Neural progenitor cell (in vitro differentiated cells): ENCODE measurements around the gene NR3C2.

Experiments used
- EZH2 ChIP-seq: fragments of 200-600 bp; sonication (generic); IDR thresholded peaks from 2 replicates; pipeline ENCODE4 v1.6.1; 2017; ENCODE audit warnings: antibody characterized with exemption, mild to moderate bottlenecking, moderate library complexity
- TF ChIP-seq, protein P1 (sequence below): fragments of 200-600 bp; sonication (generic); IDR thresholded peaks from 2 replicates; pipeline ENCODE4 v1.5.1; 2017; ENCODE audit warnings: antibody characterized with exemption, mild to moderate bottlenecking

DNA sequence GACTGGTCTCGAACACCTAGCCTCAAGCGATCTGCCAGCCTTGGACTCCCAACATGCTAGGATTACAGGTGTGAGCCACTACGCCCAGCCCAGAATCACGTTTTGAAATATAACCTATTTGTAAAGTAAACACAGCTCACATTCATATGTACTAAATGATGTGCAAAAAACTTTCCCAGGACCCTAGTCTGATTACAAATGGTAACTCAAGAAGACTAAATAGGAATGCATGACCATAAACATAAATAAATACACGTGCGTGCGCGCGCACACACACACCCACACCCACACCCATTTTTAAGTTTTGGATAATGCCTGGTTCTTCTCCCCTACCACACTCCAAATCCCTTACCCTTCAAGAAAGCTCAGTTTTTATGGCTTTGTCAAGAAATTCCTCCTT, 163.9 kb downstream of the NR3C2 start:
- TF ChIP-seq, protein P1, sequence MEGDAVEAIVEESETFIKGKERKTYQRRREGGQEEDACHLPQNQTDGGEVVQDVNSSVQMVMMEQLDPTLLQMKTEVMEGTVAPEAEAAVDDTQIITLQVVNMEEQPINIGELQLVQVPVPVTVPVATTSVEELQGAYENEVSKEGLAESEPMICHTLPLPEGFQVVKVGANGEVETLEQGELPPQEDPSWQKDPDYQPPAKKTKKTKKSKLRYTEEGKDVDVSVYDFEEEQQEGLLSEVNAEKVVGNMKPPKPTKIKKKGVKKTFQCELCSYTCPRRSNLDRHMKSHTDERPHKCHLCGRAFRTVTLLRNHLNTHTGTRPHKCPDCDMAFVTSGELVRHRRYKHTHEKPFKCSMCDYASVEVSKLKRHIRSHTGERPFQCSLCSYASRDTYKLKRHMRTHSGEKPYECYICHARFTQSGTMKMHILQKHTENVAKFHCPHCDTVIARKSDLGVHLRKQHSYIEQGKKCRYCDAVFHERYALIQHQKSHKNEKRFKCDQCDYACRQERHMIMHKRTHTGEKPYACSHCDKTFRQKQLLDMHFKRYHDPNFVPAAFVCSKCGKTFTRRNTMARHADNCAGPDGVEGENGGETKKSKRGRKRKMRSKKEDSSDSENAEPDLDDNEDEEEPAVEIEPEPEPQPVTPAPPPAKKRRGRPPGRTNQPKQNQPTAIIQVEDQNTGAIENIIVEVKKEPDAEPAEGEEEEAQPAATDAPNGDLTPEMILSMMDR, result no peak
- no peak for TF ChIP-seq EZH2
